Measurements from ENCODE around the gene LRP8. TPM values are rescaled to one million over a fixed set of nuclear protein-coding genes. Genes with fewer than 3 reads are reported as not detected.
A peak's percentile ranks its signal among the peaks of the same experiment; 100 is the strongest.

LRP8 gene
- polyA plus RNA-seq, 1 of the 3 experiments (the other 2 are of a cell fraction) = 19.9 TPM

- no peaks in the 10 kb centered on the region for H3K27me3 ChIP-seq (ENCODE audit: insufficient read depth)
- H3K4me2 ChIP-seq = no peak overlapping the region
- H4K20me1 ChIP-seq (ENCODE audit: insufficient read depth) = no peaks in the 10 kb centered on the region
- no peak overlapping the region for H3K27ac ChIP-seq (ENCODE audit: low read depth in 2 of 2, low read length in 1 of 2)
- POLR2A ChIA-PET = interaction anchor here (1.0 kb wide), 1 partner anchor 21 kb away, joined by 3 read pairs; no protein-coding TSS in a partner anchor
- DNase-seq = peak; percentile 77
- peak in 1 of 2 experiments; percentile 74; a peak in 2 of 4 replicates for TF ChIP-seq EP300 (IDR thresholded peaks at IDR 0.05; ENCODE audit: borderline replicate concordance in 1 of 2, low read depth in 1 of 2, low read length in 1 of 2)
- TF ChIP-seq GATA2 (CRISPR knock-in tag; IDR thresholded peaks at IDR 0.05) = peak; percentile 83
- peak; percentile 62; the same call in 1 of the 2 replicates for TF ChIP-seq RCOR1 (IDR thresholded peaks at IDR 0.05; ENCODE audit: low read length)
- TF ChIP-seq CHD2 (IDR thresholded peaks at IDR 0.05; ENCODE audit: low read length, partially characterized antibody) = peak; percentile 85
- TF ChIP-seq EZH2phosphoT487 (IDR thresholded peaks at IDR 0.05; ENCODE audit: borderline replicate concordance, low read depth) = no peak
- TF ChIP-seq SMC3 (IDR thresholded peaks at IDR 0.05; ENCODE audit: low read depth, low read length) = no peak
- H3K9me3 ChIP-seq = no peaks in the 10 kb centered on the region
- no peak overlapping the region for H2AFZ ChIP-seq (ENCODE audit: low read depth)
- H3K79me2 ChIP-seq (ENCODE audit: insufficient read depth) = no peaks in the 10 kb centered on the region
- CTCF ChIA-PET = interaction anchor here (1.2 to 3.7 kb wide), 3 partner anchors 12 to 22 kb away, joined by 3 to 15 read pairs (median 4); no protein-coding TSS in a partner anchor
- no peaks in the 10 kb centered on the region for H3K9me2 ChIP-seq
- H3F3A ChIP-seq (replicated peaks; ENCODE audit: insufficient read depth) = no peaks in the 10 kb centered on the region
- peaks cover 0 to 39% of the 10 kb centered on the region in 2 experiments; a peak in 1 of 4 replicates for H3K4me1 ChIP-seq (ENCODE audit: control insufficient read depth in 1 of 2, insufficient read depth in 2 of 2, low read depth in 1 of 2, low read length in 1 of 2)
- 63% methylated on average over 15 of the region's 15 CpGs for WGBS (ENCODE audit: low lambda C conversion rate)
- no peaks in the 10 kb centered on the region for H3K36me3 ChIP-seq (replicated peaks in 1 of 2; ENCODE audit: control insufficient read depth in 1 of 2, insufficient read depth in 2 of 2, low read length in 1 of 2)
- no peak overlapping the region for H3K9ac ChIP-seq
- H3K4me3 ChIP-seq (ENCODE audit: low read depth in 2 of 2, low read length in 1 of 2) = no peak overlapping the region
Measured at GRCh38 chr1:53371121-53371666, 43.3 kb upstream of the LRP8 start.

DNA sequence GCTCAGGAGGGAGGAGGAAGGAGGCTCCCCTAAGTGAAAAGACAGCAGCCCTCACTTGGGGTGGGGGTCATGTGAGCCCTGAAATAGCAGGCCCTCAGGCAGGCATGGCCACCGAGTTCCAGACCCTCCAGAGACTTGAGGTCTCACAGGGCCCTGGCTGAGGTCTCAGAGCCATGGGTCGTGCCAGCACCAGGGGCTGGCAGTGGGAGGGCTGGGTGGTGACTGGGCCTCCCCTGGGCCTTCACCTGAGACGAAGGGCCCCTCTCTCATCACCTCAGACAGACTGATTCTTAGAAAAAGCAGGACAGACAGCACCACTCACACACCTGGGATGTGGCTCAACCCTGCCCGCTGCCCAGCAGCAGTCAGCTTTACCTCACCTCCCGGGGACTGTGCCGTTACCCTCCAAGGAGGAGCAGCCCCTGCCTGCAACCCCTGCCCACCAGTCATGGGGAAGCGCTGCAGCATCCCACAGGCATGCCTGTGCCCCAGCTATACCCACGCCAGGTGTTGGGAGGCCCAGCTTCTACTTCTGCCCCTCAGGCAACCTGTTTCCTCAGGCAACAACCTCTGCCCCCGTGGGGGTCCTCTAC, 42.6 kb upstream of the LRP8 start:
- DNase-seq = no peak
- Histone ChIP-seq H3K79me2 (ENCODE audit: insufficient read depth) (no peaks in the 10 kb centered on the region), H3K9me2 (no peaks in the 10 kb centered on the region), H3K4me2 (no peak overlapping the region), H2AFZ (ENCODE audit: low read depth) (no peak overlapping the region), H3K4me3 (ENCODE audit: low read depth in 2 of 2, low read length in 1 of 2) (no peak overlapping the region), H3K4me1 (ENCODE audit: control insufficient read depth in 1 of 2, insufficient read depth in 2 of 2, low read depth in 1 of 2, low read length in 1 of 2) (peaks cover 0 to 37% of the 10 kb centered on the region in 2 experiments; a peak in 1 of 4 replicates), H3K9me3 (no peaks in the 10 kb centered on the region), H3K9ac (no peak overlapping the region), H3K27me3 (ENCODE audit: insufficient read depth) (no peaks in the 10 kb centered on the region), H3K36me3 (replicated peaks in 1 of 2; ENCODE audit: control insufficient read depth in 1 of 2, insufficient read depth in 2 of 2, low read length in 1 of 2) (no peaks in the 10 kb centered on the region), H3F3A (replicated peaks; ENCODE audit: insufficient read depth) (no peaks in the 10 kb centered on the region), H3K27ac (ENCODE audit: low read depth in 2 of 2, low read length in 1 of 2) (no peak overlapping the region), H4K20me1 (ENCODE audit: insufficient read depth) (no peaks in the 10 kb centered on the region)
- TF ChIP-seq IRF3 (IDR thresholded peaks at IDR 0.05; ENCODE audit: low read depth, low read length) = no peak
- TF ChIP-seq FOXJ3 (CRISPR knock-in tag; IDR thresholded peaks at IDR 0.05) = no peak
- TF ChIP-seq TEAD4 (IDR thresholded peaks at IDR 0.05; ENCODE audit: borderline replicate concordance, insufficient read depth) = no peak
- TF ChIP-seq SIN3A (IDR thresholded peaks at IDR 0.05; ENCODE audit: borderline replicate concordance, low read depth, low read length) = no peak
- TF ChIP-seq TCF12 (IDR thresholded peaks at IDR 0.05) = no peak
- TF ChIP-seq GATA2 (CRISPR knock-in tag; IDR thresholded peaks at IDR 0.05) = no peak
- no peak for TF ChIP-seq CHD2 (IDR thresholded peaks at IDR 0.05; ENCODE audit: low read length, partially characterized antibody)
- TF ChIP-seq RAD21 (IDR thresholded peaks at IDR 0.05; ENCODE audit: low read length) = no peak
- no peak for TF ChIP-seq TAF1 (IDR thresholded peaks at IDR 0.05; ENCODE audit: borderline replicate concordance, low read depth, low read length)
- TF ChIP-seq PBX3 (IDR thresholded peaks at IDR 0.05) = no peak
- TF ChIP-seq EZH2phosphoT487 (IDR thresholded peaks at IDR 0.05; ENCODE audit: borderline replicate concordance, low read depth) = no peak
- no peak for TF ChIP-seq SMC3 (IDR thresholded peaks at IDR 0.05; ENCODE audit: low read depth, low read length)
- no peak for TF ChIP-seq MEF2A (IDR thresholded peaks at IDR 0.05; ENCODE audit: borderline replicate concordance, low read depth)
- 84% methylated on average over 8 of the region's 9 CpGs for whole genome bisulfite sequencing (ENCODE audit: low lambda C conversion rate)
- POLR2A ChIA-PET = interaction anchor here (1.0 kb wide), 1 partner anchor 22 kb away, joined by 3 read pairs; no protein-coding TSS in a partner anchor
- CTCF ChIA-PET = interaction anchor here (1.2 to 3.7 kb wide), 3 partner anchors 11 to 23 kb away, joined by 3 to 15 read pairs (median 4); no protein-coding TSS in a partner anchor

All from SK-N-SH (cell line).